Prostate gland (tissue), 2 donors: ENCODE results near the gene CHCHD6. TPM values are rescaled to one million over a fixed set of nuclear protein-coding genes. Genes with fewer than 3 reads are reported as not detected.

Experiments used
- DNase-seq: peaks from one replicate; pipeline ENCODE4 v3.0.0-alpha.2; 2019; ENCODE audit warnings: low spot score
- H3K27ac ChIP-seq, 2 donors: fragments of 200-600 bp; sonication (generic); 2 replicates each; pipeline ENCODE4 v1.5.1; 2017 to 2019
- H3K27me3 ChIP-seq: fragments of 200-600 bp; sonication (generic); replicated peaks from 2 replicates; pipeline ENCODE4 v1.5.1; 2019; ENCODE audit not compliant: insufficient read depth
- H3K36me3 ChIP-seq, 2 donors: fragments of 200-600 bp; sonication (generic); 1 replicate in 1 of 2; 2 replicates in 1 of 2; pipeline versions ENCODE4 v1.5.1 to v1.8.1; 2017 to 2019
- H3K4me1 ChIP-seq: fragments of 200-600 bp; sonication (generic); replicated peaks from 2 replicates; pipeline ENCODE4 v1.5.1; 2019
- H3K4me3 ChIP-seq, 2 donors: fragments of 200-600 bp; sonication (generic); 2 replicates each; pipeline ENCODE4 v1.5.1; 2017 to 2019
- H3K9me3 ChIP-seq: fragments of 200-600 bp; sonication (generic); 2 replicates; pipeline ENCODE4 v1.5.1; 2017
- POLR2A ChIP-seq: fragments of 450-650 bp; IDR thresholded peaks from one replicate; pipeline ENCODE4 v1.6.1; 2016; ENCODE audit warnings: antibody characterized with exemption, mild to moderate bottlenecking
- POLR2AphosphoS5 ChIP-seq: sonication (generic); formaldehyde crosslinking; IDR thresholded peaks from one replicate; pipeline ENCODE4 v1.6.1; 2017; ENCODE audit warnings: antibody characterized with exemption
- WGBS: methylation state at CpG from one replicate; pipeline ENCODE4 v1.1.5; 2018; 5-methylcytosine and 5-hydroxymethylcytosine counted together
- intact Hi-C: fragments of 100-400 bp; cut with DNase I; formaldehyde crosslinking; loops from one replicate; pipeline ENCODE4 v1.14.2; 2022
- total RNA-seq, 2 donors: library from RNA; depleted of rRNA; stranded (reverse); fragments of >200 nt; gene quantifications; one replicate each; pipeline ENCODE4 v1.1.0, GENCODE V29; 2016
- TF ChIP-seq, protein P1 (sequence below), 4 experiments: fragments of 200-600 bp in 2 of 4; fragments of 450-650 bp in 2 of 4; sonication (generic) in 2 of 4; IDR thresholded peaks; 1 replicate in 3 of 4; 2 replicates in 1 of 4; pipeline ENCODE4 v1.5.1; 2016 to 2019; ENCODE audit warnings: antibody characterized with exemption in 4 of 4, mild to moderate bottlenecking in 2 of 4, moderate library complexity in 2 of 4

CHCHD6 gene
- total RNA-seq, 2 donors from 2014 or later: 13.9 to 34.4 TPM

DNA sequence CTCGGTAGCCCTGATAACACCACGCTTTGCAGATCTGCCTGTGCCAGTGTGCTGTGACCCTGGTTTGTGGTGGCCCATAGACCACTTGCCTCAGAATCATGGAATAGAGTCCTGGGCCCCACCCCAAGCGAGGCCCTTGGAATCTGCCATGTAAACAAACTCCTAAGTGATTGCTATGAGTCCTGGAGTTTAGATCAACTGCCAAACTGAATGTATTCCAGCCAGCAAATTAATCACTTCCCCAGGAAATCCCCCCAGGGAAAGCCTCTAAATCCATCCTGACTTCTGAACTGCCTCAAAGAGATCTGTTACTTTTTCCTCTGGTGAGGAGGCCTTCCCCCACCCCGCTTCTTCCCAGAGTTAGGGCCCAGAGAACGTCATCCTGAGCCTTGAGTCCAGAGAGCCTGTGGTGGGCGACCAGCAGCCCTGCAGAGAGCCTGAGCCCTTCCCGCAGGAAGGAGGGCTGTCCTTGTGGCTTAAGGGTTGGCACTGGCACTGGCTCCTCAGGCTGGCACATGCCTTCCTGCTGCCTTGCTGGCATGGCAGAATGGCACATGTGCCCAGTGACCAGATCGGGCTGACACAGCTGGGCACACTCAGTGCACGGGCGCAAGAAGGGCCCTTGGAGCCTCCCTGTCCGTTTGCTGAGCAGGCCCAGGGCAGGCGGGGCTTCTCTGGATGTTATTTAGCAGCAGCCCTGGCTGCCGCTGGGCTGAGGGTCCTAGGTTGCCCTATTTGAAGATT, 228.3 kb downstream of the CHCHD6 start:
- peak; percentile 43 for DNase-seq
- no peaks in the 10 kb centered on the region for H3K9me3 ChIP-seq
- no peak overlapping the region for H3K4me3 ChIP-seq
- TF ChIP-seq POLR2A: no peak
- peak; percentile 19 for TF ChIP-seq POLR2AphosphoS5
- H3K4me1 ChIP-seq: no peaks in the 10 kb centered on the region
- WGBS: 70% methylated on average over 13 of the region's 13 CpGs
- intact Hi-C loops: no loop called here
- no peak overlapping the region for H3K27ac ChIP-seq
- H3K27me3 ChIP-seq: no peaks in the 10 kb centered on the region
- no peaks in the 10 kb centered on the region for H3K36me3 ChIP-seq

DNA sequence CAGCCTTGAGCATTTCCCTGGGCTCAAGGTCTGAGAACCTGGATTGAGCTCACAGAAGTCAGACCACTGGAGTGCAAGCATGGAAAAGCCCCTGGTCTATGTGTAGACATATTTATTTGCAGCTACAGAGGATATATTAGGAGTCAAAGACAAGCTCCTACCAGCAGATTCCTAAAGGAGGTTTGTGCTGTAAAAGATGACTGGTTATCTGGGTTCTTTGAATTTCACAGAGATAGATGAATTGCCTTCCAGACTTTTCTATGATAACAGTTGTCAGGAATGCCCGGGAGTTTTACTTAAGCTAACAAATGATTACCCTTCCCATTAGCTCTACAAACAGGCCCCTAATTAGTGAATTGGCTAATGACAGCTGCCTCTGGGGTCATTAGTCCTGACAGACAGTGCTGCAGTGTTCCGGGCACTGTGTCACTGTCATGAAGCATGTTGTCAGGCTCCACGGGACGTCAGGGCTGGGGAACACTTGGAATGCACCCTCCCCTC, 230.0 kb downstream of the CHCHD6 start:
- Histone ChIP-seq H3K4me1 (no peaks in the 10 kb centered on the region), H3K36me3 (no peaks in the 10 kb centered on the region), H3K27ac (no peak overlapping the region), H3K9me3 (no peaks in the 10 kb centered on the region), H3K4me3 (no peak overlapping the region), H3K27me3 (no peaks in the 10 kb centered on the region)
- DNase-seq: no peak
- WGBS: 62% methylated on average over 4 of the region's 4 CpGs
- intact Hi-C loops: no loop called here
- TF ChIP-seq, protein P1, sequence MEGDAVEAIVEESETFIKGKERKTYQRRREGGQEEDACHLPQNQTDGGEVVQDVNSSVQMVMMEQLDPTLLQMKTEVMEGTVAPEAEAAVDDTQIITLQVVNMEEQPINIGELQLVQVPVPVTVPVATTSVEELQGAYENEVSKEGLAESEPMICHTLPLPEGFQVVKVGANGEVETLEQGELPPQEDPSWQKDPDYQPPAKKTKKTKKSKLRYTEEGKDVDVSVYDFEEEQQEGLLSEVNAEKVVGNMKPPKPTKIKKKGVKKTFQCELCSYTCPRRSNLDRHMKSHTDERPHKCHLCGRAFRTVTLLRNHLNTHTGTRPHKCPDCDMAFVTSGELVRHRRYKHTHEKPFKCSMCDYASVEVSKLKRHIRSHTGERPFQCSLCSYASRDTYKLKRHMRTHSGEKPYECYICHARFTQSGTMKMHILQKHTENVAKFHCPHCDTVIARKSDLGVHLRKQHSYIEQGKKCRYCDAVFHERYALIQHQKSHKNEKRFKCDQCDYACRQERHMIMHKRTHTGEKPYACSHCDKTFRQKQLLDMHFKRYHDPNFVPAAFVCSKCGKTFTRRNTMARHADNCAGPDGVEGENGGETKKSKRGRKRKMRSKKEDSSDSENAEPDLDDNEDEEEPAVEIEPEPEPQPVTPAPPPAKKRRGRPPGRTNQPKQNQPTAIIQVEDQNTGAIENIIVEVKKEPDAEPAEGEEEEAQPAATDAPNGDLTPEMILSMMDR (IDR thresholded peaks at IDR 0.05): no peak
- no peak for TF ChIP-seq POLR2AphosphoS5
- no peak for TF ChIP-seq POLR2A

DNA sequence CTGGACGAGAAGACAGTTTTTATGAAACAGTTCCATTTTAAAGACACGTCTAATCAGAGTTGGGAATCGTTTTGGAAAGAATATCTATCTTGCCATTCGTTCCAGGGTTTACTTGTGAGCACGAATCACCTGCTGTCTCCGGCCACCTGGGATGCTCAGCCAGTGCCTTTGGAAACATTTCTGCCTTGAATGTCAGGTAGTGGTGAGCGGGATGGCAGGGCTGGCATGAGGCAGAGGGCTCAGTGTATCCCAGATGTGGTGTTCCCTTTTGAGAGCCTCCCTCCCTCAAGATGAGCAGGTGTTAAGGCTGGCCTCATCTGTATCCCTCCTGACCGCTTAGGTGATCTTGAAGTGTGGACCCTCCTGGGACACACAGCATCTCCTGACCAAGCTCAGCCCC, 231.0 kb downstream of the CHCHD6 start:
- no peaks in the 10 kb centered on the region for H3K9me3 ChIP-seq

DNA sequence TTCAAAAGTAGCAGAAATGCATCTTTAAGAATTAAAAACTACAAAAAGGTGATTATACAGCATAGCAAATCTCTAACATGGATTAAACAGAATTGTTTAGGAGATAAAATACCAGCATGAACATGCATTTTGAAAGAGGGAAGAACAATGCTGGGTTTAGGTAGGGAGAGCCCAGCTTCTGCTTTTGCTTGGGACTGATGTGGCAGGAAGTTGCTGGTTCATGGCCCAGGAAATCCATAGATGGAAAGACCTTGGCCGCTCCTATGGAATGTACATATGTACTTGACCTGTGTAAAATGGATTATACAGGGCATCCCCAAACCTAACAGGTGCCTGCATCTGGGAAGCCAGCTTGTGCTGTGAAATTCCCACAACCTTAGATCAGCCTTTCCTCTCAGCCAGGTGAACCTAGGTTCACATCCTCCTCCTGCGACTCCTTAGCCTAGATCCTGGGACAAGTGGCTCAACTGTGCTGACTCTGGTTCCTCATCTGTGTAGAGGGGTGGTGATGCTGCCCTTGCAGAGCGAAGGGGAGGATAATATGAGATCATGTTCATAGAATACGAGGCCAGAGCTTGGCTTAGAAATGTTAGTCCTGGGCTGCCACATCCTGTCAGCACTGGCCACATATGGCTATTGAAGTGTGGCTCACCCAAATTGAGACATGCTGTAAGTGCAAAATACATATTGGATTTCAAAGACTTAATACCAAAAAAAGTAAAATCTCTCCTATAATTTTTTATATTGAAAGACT, 231.9 kb downstream of the CHCHD6 start:
- intact Hi-C loops: no loop called here
- no peaks in the 10 kb centered on the region for H3K36me3 ChIP-seq
- H3K27ac ChIP-seq: no peak overlapping the region
- H3K9me3 ChIP-seq: no peaks in the 10 kb centered on the region
- 85% methylated on average over 4 of the region's 4 CpGs for WGBS
- no peak overlapping the region for H3K4me3 ChIP-seq
- H3K4me1 ChIP-seq: no peaks in the 10 kb centered on the region
- H3K27me3 ChIP-seq: no peaks in the 10 kb centered on the region
- no peak for DNase-seq
- TF ChIP-seq POLR2A (no peak), POLR2AphosphoS5 (no peak)
- TF ChIP-seq, protein P1 (IDR thresholded peaks at IDR 0.05): no peak

More for the DNA sequence above, 231.0 kb downstream of the CHCHD6 start:
- DNase-seq: no peak
- Histone ChIP-seq H3K36me3 (no peaks in the 10 kb centered on the region), H3K4me3 (no peak overlapping the region), H3K27ac (no peak overlapping the region), H3K4me1 (no peaks in the 10 kb centered on the region), H3K27me3 (no peaks in the 10 kb centered on the region)
- WGBS: 95% methylated on average over 8 of the region's 8 CpGs
- intact Hi-C loops: no loop called here
- no peak for TF ChIP-seq POLR2AphosphoS5

DNA sequence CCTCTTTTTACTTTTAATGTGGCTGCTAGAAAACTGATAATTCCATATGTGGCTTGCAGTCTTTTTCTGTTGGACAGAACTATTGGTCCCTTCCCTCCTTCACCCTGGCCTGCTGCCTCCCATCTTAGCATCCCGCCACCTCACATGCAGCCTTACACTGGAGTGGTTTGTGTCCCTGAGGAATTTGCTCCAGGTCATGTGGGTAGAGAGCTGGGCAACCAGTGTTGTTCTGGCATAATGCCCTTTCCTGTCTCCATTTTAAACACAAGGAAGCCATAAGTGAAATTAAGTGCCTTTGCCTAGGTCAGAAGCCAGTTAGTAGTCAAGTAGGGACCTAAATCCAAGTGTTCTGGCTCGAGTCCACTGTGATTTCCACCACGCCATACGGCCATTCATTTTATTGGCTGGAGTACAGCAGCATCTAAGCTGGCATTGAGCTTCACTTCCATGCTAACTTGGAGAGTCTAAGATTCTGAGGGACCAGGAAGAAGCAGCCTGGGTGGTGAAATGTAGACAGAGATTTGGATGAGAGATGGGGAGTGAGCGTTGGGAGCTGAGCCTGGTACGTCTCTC, 232.9 kb downstream of the CHCHD6 start:
- intact Hi-C loops: no loop called here
- no peak for TF ChIP-seq POLR2A
- TF ChIP-seq, protein P1 (IDR thresholded peaks at IDR 0.05): no peak
- TF ChIP-seq POLR2AphosphoS5: no peak

More for the DNA sequence above, 232.9 kb downstream of the CHCHD6 start:
- DNase-seq: no peak
- Histone ChIP-seq H3K9me3 (no peaks in the 10 kb centered on the region), H3K4me3 (no peak overlapping the region), H3K27ac (no peak overlapping the region), H3K36me3 (no peaks in the 10 kb centered on the region), H3K27me3 (no peaks in the 10 kb centered on the region), H3K4me1 (no peaks in the 10 kb centered on the region)
- WGBS: 82% methylated on average over 6 of the region's 6 CpGs
